HG02852 (cell line): ENCODE measurements around the gene MTFMT.
A peak's percentile ranks its signal among the peaks of the same experiment; 100 is the strongest.
"Not testable (repeated sequence)": the region's sequence is repeated elsewhere in the genome, so short reads cannot be mapped to it uniquely, and the experiment has no call there.

ENCODE experiments used
- ATAC-seq: cut with Tn5 transposase; IDR thresholded peaks from one replicate; pipeline ENCODE4 v1.9.1; 2021; ENCODE audit warnings: mild to moderate bottlenecking, moderate library complexity; ENCODE audit not compliant: unreplicated experiment

Gene MTFMT

DNA sequence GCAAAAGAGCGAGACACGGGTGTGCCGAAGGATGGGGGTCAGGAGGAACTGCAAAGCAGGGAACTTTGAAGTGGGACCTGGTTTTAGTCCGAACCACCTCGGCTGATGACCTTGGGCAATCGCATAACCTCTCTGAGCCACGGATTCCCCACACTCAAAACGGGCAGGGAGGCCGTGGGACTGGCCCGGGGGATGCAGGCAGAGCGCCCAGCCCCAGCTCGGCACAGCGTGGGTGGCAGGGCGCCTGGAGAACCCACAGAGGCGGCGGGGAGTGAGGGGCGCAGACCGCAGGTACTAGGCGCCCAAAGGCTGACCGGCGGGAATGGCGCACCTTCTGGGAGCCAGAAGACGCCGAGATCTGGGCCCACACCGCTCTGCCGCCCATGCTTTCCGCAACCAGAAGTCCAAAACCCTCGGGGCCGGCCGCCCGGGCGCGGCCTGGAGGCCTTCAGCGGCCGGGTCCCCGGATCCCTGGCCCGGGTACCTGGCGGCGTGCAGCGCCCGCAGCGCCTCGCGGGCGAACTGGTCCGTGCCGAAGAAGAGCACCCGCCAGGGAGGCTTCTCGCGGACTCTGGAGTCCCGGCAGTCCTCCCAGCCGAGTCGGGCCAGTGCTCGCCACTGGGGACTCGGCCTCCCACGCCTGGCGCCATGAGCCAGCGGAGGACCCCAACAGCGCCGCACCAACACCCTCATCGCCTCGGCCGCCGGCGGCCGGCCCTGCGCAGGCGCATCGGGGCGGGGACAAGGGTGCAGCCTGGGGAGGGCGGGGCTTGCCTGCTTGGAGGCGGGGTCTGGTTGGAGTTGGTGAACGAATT lies at the start of gene MTFMT:
TSS of gene MTFMT (minus strand) at position 719 of the 815 bp plus-strand sequence. CDS start at position 693, 26 bp downstream.
- ATAC-seq = peak; percentile 77

DNA sequence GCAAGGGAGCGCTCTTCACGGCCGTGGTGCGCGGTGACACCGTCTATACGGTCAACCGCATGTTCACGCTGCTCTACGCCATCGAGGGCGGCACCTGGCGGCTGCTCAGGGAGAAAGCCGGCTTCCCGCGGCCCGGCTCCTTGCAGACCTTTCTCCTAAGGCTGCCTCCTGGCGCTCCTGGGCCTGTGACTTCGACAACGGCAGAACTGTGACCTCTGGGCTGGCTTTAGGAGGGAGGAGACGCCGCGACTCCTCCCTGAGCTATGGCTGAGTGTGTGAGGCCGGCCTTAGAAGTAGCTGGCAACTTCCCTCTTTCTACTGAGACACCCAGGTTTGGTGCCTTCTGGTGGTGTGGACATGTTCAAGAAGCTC lies 48.5 kb upstream of the MTFMT start:
- no peak for ATAC-seq

DNA sequence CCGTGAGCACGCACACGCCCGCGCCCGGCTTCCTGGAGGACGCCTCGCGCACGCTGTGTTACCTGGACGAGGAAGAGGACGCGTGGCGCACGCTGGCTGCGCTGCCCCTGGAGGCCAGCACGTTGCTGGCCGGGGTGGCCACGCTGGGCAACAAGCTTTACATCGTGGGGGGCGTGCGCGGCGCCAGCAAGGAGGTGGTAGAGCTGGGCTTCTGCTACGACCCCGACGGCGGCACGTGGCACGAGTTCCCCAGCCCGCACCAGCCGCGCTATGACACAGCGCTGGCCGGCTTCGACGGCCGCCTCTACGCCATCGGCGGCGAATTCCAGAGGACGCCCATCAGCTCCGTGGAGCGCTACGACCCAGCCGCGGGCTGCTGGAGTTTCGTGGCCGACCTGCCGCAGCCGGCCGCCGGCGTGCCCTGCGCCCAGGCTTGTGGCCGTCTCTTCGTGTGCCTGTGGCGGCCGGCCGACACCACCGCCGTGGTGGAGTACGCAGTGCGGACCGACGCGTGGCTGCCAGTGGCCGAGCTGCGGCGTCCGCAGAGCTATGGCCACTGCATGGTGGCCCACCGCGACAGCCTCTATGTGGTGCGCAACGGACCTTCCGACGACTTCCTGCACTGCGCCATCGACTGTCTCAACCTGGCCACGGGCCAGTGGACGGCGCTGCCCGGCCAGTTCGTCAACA lies 48.0 kb upstream of the MTFMT start:
- ATAC-seq = no peak

DNA sequence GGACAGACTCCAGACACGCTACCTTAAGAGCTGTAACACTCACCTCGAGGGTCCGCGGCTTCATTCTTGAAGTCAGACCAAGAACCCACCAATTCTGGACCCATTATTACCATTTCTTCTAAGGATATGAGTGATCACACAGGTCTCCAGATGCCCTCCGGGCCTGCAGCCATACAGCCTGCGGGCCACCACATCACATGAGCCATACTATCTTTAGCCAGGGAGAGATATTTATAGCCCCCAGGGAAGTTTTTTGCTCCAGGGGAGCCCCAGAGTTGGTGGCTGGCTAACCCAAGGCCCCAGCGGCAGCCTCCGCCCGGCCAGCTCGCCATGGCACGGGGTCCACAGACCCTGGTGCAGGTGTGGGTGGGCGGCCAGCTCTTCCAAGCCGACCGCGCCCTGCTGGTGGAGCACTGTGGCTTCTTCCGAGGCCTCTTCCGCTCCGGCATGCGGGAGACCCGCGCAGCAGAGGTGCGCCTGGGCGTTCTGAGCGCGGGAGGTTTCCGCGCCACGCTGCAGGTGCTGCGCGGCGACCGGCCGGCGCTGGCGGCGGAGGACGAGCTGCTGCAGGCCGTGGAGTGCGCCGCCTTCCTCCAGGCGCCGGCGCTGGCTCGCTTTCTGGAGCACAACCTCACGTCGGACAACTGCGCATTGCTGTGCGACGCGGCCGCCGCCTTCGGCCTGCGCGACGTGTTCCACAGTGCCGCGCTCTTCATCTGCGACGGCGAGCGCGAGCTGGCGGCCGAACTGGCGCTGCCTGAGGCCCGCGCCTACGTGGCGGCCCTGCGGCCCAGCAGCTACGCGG lies 47.2 kb upstream of the MTFMT start, which contains the start of gene KBTBD13:
TSS of gene KBTBD13 (plus strand) at position 261 of the 805 bp plus-strand sequence. CDS start at position 331, 70 bp downstream.
- no peak for ATAC-seq

DNA sequence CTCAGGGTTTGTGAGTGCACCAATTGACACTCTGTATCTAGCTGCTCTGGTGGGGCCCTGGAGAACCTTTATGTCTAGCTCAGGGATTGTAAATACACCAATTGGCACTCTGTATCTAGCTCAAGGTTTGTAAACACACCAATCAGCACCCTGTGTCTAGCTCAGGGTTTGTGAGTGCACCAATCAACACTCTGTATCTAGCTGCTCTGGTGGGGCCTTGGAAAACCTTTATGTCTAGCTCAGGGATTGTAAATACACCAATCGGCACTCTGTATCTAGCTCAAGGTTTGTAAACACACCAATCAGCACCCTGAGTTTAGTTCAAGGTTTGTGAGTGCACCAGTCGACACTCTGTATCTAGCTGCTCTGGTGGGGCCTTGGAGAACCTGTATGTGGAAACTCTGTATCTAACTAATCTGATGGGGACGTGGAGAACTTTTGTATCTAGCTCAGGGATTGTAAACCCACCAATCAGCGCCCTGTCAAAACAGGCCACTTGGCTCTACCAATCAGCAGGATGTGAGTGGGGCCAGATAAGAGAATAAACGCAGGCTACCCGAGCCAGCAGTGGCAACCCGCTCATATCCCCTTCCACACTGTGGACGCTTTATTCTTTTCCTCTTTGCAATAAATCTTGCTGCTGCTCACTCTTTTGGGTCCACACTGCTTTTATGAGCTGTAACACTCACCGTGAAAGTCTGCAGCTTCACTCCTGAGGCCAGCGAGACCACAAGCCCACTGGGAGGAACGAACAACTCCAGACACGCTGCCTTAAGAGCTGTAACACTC lies 46.4 kb upstream of the MTFMT start:
- ATAC-seq = not testable (repeated sequence)

DNA sequence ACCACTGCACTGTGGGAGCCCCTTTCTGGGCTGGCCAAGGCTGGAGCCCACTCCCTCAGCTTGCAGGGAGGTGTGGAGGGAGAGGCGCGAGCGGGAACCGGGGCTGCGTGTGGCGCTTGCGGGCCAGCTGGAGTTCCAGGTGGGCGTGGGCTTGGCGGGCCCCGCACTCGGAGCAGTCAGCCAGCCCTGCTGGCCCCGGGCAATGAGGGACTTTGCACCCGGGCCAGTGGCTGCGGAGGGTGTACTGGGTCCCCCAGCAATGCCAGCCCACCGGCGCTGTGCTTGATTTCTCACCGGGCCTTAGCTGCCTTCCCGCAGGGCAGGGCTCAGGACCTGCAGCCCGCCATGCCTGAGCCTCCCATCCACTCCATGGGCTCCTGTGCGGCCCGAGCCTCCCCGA lies 45.5 kb upstream of the MTFMT start:
- not testable (repeated sequence) for ATAC-seq

DNA sequence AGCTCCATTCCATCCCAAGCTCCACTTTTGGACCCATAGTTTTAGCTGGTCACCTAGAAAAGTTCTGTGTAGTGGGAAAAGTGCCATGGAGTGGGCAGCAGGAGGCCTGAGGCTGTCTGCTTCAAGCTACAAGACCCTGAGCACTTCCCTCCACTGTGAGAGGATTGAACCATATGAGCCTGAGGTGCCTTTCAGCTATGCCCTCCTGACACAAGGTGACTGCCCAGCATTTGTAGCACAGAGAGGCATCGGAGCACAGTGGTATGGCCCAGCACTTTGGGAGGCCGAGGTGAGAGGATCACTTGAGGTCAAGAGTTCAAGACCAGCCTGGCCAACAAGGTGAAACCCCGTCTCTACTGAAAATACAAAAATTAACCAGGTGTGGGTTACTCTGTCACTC lies 43.2 kb upstream of the MTFMT start:
- ATAC-seq = no peak

DNA sequence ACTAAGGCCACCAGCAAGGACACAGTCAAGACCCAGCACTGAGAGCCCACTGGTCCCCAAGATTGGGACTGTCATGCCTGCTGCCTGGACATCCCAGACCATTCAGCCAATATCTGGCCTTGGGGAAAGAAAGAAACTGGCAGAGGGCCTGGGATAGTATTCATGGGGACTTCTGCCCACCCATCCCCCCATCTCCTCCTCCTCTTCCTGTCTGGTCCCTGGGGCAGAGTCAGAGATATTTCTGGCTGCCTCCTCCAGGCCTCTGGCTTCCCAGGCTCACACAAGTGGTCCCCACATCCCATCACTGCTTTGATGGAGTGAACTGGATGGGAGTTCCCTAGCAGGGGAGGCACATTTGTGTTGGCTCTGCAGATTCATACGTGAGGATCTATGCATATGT lies 42.6 kb upstream of the MTFMT start:
- no peak for ATAC-seq

DNA sequence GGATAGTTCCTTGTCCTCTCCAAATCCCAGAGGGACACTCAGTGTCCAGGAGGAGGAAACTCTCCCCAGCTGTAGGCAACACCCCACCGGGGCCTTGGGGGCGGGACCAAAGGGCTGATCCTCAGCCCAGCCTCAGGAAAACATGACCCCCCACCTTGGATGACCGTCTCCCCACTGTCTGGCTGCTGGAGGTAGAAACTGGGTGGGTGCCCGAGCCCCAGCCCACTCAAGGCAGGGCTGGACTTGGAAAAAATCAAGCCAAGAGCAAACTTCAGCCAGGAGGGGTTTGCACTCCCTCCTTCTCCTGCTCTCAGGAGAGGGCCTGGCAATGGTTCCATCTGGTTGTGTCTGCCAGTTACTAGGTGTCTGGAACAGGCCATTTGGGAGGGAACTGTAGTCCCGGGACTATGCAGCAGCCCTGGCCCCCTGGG lies 42.0 kb upstream of the MTFMT start:
- ATAC-seq = no peak

DNA sequence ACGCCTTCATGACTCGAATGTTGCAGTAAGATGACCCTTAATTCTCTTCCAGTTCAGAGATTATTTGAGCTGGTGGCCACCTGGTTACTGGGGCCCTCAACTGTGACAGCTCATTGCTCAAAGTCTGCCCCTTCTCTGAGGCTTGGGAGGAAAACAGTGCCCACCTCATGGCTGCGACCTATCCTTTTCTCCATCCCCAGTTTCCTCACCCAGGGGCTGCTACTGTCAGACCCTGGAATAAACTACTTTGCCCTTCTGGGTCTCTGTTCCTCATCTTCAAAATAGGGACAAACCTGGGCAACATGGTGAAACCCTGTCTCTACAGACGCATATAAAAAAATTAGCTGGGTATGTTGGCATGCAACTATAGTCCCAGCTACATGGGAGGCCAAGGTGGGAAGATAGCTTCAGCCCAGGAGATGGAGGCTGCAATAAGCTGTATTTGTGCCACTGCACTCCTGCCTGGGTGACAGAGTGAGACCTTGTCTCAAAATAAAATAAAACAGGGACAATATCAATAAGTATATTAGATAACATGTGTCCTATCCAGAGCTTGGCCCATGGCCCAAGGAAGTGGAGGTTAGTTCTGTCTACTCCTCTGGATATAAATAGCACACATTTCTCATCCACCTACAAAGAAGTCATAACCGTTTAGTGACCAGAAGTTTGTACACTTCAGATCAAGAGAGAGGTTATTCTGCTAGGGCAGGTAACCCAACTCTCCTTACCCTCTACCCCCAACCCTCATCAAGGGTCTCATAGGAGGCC lies 40.5 kb upstream of the MTFMT start:
- ATAC-seq = no peak

DNA sequence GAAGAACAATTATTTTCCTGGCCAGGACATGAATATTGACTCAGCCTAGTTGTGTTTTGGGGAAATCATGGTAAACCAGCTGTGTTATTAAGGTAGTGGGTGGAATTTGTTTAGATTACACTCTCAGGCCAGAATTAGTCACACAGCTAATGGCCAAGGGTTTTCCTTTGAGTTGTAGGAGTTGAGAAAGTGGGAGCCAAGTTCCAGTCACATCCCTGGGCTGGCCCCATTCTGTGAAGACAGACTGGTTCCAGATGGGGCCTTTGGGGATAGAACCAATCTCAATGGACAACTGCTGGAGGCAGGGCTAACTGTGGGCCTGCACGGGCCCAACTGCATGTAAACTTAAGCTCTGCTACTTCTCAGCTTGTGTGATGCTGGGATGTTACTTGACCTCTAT lies 39.7 kb upstream of the MTFMT start:
- no peak for ATAC-seq

DNA sequence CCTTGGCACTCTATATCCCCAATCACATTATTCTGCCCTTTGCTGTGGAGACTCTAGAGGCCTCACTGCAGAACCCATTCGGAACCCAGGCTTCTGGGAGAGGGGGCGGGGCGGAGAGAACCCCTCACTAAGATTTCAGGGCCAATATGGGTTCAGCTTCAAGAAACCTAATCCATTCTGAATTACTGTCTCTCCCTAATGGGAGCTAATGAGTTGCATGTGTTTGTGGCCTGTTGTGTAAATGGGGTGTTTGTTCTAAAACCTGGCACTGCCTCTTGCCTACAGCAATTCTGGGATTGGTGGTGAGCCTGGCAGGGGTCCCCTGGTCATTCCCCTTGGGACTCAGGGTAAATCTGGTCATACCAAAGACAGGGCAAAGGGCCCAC lies 39.0 kb upstream of the MTFMT start:
- ATAC-seq = no peak

DNA sequence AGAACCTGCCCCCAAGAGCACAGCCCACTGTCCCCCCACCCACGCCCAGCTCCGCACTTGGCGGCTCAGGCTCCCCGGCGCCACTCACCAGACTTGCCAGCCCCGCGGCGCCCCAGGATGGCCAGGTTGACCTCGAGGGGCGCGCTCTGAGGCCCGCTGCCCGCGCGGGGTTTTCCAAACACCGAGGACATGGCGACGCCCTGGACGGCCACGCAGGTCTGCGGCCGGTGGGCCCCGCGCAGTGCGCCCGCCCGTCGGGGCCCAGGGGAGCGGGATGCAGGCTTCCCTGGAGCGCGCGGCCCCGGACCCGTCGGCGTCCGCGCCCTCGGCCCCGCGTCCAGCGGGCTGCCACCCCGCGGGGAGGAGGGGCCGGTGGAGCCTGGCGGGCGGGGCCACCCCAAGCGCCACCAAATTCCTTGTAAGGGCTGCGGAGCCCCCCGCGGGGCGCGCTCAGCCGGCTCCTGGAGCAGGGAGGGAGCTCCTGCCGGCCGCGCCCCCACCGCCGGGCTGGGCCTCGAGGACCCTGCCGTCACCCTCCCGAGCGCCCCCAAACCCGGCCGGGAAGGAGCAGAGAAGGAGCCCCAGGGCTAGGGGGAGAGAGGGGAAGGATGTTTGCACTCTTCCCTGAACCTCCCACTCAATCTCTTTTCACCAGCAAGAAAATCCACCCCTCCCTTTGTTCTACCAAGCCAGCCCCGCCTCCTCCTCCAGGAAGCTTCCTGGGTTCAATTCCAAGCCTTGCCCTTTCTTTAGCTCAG lies 38.4 kb upstream of the MTFMT start, which contains the start of gene RASL12:
TSS of gene RASL12 (minus strand) at position 347 of the 758 bp plus-strand sequence. CDS start at position 191, 156 bp downstream.
- ATAC-seq = no peak

DNA sequence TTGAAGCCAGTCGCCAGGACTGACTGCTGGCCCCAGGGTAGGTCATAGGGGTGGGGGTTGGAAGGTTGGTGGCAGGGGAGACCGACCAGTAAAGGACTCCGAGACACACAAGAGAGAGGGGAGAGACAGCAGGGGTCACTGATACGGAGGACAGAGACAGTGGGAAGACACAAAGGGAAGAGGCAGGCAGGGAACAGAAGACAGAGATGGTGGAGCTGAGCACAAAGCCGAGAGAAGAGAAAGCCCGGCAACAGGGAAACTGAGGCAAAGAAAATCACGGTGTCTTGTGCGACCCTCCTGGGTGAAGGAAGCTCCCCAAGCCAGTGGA lies 37.8 kb upstream of the MTFMT start:
- no peak for ATAC-seq

DNA sequence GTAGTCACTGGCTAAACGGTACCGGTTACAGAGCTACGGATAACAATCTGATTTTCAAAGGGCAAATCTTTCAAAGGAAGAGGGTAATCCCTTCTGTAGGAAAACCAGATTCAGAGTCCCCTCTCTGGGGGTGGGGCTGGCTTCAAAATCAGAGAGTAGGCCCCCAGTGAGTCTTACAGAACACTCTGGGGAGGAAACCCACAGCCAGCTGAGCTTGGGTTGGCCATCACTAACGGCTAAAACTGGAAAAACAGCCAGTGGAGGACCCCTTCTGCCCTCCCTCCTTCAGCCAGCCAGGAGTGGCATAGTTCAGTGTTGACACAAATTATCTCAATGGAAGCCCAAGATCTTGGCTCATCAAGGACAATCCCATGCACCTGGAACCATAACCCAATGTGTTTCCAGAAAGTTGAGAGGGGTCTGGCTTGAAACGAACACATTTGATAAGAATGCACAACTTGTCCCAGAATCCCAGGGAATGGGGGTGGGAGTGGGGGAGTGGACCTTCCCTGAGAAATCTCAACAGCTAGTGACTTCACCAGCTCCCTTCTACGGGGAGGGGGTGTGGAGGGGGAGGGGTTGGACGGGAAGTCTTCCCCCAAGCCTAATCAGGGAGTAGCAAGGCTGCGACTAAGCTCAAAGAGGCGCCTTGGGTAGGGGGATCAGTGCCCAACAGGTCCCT lies 37.3 kb upstream of the MTFMT start:
- ATAC-seq = no peak

DNA sequence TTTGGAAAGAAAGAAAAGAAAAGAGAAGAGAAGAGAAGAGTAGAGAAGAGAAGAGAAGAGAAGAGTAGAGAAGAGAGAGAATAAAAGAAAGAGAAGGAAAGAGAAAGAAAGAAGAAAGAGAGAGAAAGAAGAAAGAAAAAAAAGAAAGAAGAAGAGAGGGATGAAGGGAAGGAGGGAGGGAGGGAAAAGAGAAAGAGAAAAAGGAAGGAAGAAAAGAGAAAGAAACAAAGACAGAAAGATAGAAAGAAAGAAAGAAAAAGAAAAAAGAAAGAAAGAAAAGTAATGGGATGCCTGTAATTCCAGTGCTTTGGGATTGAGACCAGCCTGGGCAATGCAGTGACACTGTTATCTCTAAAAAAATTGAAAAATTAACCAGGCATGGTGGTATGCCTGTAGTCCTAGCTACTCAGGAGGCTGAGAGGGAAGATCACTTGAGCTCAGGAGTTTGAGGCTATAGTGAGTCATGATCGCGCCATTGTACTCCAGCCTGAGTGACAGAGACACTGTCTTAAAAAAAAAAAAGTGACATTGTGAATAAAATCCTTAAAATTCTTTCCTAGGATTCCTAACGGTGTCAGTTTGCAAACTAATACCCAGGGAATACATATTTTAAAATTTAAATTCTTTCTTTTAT lies 36.7 kb upstream of the MTFMT start:
- no peak for ATAC-seq

DNA sequence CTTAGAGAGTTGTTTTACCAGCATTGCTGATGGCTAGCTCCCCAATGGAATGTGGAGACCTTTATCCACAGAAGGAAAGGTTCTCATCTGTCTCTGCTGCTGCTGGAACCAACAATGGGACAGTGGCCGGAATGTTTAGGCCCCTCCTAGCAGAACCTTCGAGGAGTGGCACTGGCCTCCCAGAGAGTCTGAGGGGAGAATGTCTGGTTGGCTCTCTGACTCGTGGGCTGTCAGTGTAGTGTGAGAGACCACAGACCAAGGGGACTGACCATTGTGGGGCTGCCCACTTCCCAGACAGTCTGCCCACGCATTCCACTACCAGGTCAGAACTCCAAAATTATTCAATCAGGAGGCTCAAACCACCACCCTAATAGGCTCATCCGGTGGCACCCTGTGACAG lies 33.3 kb upstream of the MTFMT start:
- no peak for ATAC-seq

DNA sequence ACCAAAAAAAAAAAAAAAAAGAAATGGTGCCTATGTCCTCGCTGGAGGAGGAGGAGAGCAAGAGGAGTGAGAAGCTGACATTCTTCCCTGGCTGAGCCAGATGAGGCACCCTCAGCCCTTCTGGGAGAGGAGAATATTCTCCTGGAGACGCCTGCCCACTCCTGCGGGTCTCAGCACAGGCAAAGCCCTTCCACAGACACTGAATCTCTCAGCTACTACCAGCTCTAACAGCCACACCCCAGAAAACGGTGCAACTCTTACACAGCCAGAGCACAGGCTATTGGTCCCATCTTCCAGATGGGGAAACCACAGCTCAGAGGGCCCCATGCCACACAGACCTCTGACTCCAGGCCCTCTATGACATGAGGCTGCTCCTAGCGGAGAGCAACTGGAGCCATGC lies 32.6 kb upstream of the MTFMT start:
- no peak for ATAC-seq
